GM12891 (cell line): ENCODE data around the gene PDHX.

ENCODE experiments used
- PAX5 ChIP-seq: IDR thresholded peaks from 2 replicates; pipeline ENCODE4 v1.6.1; 2011; ENCODE audit warnings: low read length, moderate library complexity, mild to moderate bottlenecking; ENCODE audit not compliant: insufficient read depth, severe bottlenecking
- POLR2A ChIP-seq: IDR thresholded peaks from 2 replicates; pipeline ENCODE4 v1.6.1; 2011; ENCODE audit warnings: low read depth, low read length, control low read depth
- POLR2AphosphoS5 ChIP-seq: IDR thresholded peaks from 2 replicates; pipeline ENCODE4 v1.6.1; 2011; ENCODE audit warnings: low read depth, low read length, control low read depth
- SPI1 ChIP-seq: IDR thresholded peaks from 2 replicates; pipeline ENCODE4 v1.6.1; 2011; ENCODE audit warnings: low read depth, low read length, control low read depth
- TAF1 ChIP-seq: IDR thresholded peaks from 2 replicates; pipeline ENCODE4 v1.6.1; 2011; ENCODE audit warnings: low read depth, low read length, control low read depth

DNA sequence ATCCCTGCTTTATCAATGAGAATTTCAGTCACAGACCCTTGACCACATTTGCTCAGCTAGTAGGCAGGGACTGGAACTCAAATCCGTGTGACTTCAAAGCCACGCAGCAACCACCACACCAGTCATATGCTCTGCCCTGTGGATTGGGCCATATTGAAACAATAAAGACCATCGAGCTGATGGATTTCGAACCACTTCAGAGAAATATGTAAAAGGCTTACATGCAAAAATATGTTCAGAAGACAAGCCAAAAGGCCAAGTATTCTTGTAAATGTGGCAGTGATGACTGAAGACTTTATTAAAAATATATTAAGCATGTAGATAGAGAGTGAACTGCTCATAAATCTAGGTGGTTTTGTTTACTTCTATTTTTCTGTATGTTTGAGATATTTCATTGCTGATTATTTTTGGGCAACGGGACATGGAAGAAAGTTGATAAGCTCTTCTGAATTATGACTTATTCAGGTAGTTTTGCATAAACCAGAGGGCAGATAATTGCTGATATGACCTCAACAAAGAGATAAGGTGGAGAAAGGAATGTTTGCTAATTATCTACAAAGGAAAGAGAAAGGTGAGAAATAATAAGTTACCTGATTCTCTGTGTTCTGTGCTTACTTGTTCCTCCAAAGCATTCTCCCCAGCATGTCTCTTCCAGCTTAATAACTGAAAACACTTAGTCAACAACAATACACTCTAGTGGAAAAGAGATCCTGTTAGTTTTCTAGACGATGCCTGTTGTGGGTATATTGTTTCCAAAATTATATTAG is 99.4 kb downstream of the PDHX start:
- TF ChIP-seq POLR2AphosphoS5 (no peak), SPI1 (no peak), POLR2A (no peak), TAF1 (no peak), PAX5 (no peak)
